HG02884 (cell line): ENCODE data around the gene PPM1H.
"Not testable (repeated sequence)": the region's sequence is repeated elsewhere in the genome, so short reads cannot be mapped to it uniquely, and the experiment has no call there.

Source experiments
- ATAC-seq: cut with Tn5 transposase; IDR thresholded peaks from one replicate; pipeline ENCODE4 v1.9.1; 2021; ENCODE audit warnings: mild to moderate bottlenecking, moderate library complexity; ENCODE audit not compliant: unreplicated experiment

Gene PPM1H

GRCh38 chr12:62694116-62694515 is 240.8 kb downstream of the PPM1H start:
- ATAC-seq: no peak

GRCh38 chr12:62693376-62694050 is 241.4 kb downstream of the PPM1H start:
- no peak for ATAC-seq

GRCh38 chr12:62692884-62693283 is 242.1 kb downstream of the PPM1H start:
- no peak for ATAC-seq

DNA sequence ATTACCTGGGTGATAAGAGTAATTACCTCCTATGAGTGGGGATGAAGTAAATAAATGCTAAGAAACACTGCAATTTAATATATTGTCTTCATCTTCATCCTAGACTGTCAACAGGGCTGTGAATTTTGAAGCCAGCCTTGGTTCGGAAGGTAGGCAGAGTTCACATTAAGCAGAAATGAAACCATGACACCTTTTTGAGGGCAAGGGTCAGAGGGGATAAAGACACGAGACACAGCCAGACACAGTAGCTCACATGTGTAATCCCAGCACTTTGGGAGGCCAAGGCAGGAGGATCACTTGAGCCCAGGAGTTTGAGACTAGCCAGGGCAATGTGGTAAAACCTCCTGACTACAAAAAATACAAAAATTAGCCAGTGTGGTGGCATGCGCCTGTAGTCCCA is 243.6 kb downstream of the PPM1H start:
- ATAC-seq: no peak

DNA sequence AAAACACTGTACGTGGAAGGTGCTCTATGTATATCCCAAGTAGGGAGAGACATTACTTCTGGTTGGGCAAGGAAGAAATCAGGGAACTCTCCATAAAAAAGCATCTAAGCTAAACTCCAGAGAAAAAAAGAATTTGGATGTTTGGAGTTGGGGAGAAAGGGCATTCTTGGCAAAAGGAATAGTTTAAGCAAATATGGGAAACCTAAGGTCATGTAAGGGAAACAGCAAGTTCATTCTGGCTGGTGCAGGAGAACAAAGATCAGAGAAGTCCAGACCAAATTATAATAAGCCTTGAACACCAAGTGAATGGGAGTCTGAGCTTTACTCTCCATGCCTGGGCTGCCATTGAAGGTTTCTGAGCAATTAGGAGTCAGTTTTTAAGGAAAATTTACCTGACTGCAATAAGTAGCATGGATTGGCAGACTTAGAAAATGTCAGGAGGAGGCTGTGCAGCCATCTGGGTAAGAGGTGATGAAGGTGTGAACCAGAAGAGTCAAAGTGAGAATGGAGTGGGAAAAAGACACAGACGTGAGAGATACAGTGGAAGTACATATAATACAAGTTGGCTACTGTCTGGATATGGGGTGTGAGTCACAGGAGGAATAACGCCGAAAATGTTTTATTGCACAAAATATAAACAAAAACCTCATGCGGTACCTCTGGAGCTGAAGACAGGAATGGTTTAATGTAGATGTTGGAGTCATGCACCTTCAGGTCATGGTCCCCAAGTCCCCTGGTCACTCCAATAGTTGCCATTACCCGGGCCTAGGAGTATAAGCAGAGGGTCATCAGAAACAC is 245.7 kb downstream of the PPM1H start:
- ATAC-seq: no peak

DNA sequence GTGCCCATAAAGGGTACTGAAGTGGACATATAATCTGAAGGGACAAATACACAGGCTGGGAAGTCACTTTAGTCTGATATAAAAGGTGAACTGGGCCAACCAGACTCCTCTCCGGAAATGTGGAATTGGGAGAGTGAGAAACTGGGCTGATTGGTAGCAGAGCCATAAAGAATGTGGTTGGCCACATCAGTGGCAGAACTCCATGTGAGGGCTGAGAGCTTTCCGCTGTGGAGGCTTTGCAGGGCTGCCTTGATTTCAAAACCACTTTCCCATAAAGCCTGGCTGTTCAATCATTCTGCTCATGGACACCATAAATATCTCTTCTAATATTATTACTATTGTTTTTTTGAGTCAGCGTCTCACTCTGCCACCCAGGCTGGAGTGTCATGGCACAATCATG is 248.0 kb downstream of the PPM1H start:
- no peak for ATAC-seq

- ATAC-seq: no peak
These were observed 250.2 kb downstream of the PPM1H start for GRCh38 chr12:62684570-62685295.

GRCh38 chr12:62683776-62684569 is 251.0 kb downstream of the PPM1H start:
- no peak for ATAC-seq

GRCh38 chr12:62681306-62681705 is 253.6 kb downstream of the PPM1H start:
- no peak for ATAC-seq

- ATAC-seq: no peak
These were observed 255.3 kb downstream of the PPM1H start for GRCh38 chr12:62679608-62680007.

DNA sequence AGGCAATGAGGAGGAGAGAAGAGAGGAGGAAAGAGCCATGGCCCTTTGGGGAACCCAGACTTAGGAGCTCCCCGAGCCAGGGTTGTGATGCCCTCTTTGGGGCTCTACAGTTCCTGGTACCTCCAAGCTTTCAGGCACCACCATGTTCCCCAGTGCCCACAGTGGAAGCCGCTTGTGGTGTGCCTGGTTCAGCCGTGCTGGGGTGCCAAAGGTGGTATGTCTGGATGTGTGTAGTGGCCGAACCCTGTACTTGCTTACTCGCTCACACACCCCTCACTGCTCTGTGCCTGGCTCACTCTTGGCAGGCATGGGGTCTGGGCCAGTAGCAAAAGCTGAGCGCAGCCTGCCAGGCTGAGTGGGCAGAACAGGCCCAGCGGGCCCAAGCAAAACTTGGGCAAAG is 257.6 kb downstream of the PPM1H start:
- no peak for ATAC-seq

DNA sequence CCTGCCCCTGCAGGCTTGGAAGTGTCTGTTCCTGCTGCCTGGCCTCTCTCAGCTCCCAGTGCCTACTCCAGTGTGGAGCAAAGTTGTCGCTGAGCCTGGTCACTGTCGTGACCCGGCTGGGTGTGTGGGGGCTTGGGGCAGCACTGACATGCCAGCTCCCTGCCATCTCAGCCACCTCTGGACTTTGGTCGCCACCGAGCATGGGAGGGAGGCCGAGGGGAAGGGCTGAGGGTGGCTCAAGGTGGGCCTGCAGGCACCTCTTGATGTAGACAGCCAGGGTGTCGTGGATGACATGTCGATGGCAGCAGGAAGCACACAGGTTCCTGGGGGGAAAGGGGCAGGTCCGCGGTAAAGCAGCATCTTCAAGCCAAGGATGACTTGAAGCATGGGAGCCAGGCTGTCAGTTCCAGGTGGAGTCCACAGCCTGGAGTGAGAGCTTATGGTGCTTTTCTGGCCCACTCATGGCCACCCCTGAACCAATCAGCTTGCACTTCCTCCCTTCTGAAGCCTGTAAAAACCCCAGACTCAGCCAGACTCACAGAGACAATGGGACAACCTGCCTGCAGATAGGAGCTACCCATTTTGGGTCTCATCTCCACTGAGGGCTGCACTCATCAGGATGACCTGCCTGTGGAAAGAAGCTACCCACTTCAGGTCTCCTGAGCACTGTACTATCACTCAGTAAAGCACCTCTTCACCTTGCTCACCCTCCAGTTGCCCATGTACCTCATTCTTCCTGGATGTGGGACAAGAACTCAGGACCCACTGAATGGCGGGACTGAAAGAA is 258.2 kb downstream of the PPM1H start:
- ATAC-seq: no peak

DNA sequence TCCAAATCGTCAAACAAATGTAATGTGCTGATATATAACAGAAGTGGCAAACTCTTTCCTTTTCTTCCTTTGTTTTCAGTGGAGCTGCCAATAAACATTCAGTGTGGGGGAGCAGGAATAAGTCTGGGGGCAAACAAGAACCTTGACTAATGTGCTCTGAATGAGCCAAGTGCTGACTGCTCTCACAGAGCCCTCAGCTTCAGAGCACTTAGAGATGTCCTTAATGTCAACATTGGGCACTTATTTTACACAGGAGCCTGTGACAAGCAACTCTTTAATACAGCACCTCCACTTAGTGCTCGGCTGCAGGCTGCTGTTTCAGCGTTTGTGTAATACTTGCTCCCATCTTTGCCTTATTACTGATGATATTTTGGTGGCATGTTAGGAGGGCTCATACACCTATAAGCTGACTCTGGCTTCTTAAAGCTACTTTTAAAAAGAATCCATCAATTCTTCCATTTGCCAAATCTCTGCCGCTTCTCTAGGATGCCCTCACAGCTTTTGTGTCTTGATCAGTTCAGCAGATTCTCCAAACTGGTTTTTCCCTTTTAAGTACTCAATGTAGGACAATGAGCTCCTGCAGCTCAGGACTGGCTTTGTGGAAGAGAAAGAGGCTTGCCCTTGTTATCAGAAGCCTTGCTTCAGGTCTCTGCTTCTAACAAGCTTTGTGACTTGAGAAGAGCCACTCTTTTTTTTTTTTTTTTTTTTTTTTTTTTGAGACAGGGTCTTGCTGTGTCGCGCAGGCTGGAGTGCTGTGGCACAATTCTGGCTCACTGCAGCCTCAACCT is 261.7 kb downstream of the PPM1H start:
- no peak for ATAC-seq

GRCh38 chr12:62670986-62671720 is 263.8 kb downstream of the PPM1H start:
- ATAC-seq: no peak

GRCh38 chr12:62668782-62669181 is 266.2 kb downstream of the PPM1H start:
- ATAC-seq: no peak

- ATAC-seq: not testable (repeated sequence)
These were observed 270.0 kb downstream of the PPM1H start for GRCh38 chr12:62664951-62665350.

DNA sequence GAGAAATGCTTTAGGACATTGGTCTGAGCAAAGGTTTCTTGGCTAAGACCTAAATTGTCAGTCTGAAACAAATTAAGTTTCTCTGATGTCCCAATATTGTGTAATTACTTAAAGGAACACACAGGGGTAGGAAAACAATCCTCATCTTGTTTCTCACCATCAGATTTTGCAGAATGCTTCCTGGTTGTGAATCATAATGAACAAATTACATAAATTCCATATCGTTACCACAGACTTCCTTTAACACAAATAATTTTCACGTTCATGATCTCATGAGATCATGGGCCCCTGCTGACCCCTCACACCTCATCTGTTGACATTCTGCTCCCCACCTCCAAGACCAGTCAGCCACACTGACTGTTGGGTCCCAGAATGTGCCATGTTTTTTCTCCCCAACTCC is 274.2 kb downstream of the PPM1H start:
- ATAC-seq: no peak

DNA sequence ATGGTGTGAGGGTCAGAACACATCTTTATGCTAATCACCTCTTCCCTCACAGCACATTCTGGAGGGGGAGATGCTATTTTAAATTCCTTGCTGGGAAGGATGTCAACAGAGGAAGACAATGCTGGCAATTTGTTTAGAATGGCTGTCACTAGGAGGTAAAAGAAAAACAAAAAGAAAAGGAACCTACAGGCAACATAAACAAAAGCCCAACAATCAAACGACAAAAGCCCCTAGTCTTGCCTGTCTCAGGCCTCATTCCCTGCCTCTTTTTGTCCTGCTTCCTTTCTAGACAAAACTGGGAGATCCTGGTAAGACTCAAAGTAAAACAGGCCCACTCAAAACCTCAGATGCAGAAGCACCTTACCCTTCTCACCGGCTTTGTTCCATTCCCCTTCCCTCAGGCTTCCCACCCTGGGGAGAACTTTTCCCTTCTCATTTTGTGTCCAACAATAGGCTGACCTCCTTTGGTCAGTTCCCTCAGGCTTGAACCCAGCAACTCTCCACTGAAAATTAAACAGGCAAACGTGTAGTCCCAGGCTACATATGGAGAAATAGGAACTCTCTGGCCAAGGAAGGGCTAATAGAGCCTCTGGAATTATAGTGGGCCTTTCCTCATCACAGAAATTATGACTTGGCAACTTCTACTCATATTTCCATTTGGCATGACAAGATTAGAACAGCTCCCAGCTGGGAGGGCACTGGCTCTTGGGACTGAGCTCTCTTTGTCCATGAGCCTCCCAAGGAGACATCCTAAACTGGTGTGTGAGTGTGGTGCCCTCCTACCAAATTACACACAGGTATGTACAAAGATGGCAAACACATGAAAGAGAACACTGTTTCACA is 275.3 kb downstream of the PPM1H start:
- ATAC-seq: no peak
